K562 (cell line): ENCODE measurements around the gene PIP4K2C. TPM values are rescaled to one million over a fixed set of nuclear protein-coding genes. Genes with fewer than 3 reads are reported as not detected.

ENCODE experiments used
- CREBBP ChIP-seq: IDR thresholded peaks from one replicate; pipeline ENCODE4 v1.6.1; 2012; ENCODE audit warnings: low read depth, mild to moderate bottlenecking, control low read depth, inconsistent platforms, low read length
- E2F3 ChIP-seq: fragments of 250-450 bp; sonication (Bioruptor Pico); IDR thresholded peaks from 2 replicates; pipeline ENCODE4 v1.4.0; 2020; ENCODE audit warnings: mild to moderate bottlenecking
- GTF2E2 ChIP-seq: fragments of 200-800 bp; sonication (Bioruptor generic); IDR thresholded peaks from 2 replicates; pipeline ENCODE4 v1.6.1; 2016; ENCODE audit warnings: missing genetic modification characterization, missing compliant biosample characterization
- HNRNPLL ChIP-seq: fragments of 200-400 bp; formaldehyde crosslinking; IDR thresholded peaks from 2 replicates; pipeline ENCODE4 v1.6.1; 2017; ENCODE audit warnings: low read length, low read depth, mild to moderate bottlenecking; ENCODE audit not compliant: poor library complexity, severe bottlenecking
- KDM1A ChIP-seq, 2 experiments: fragments of 450-650 bp; IDR thresholded peaks; 2 replicates each; pipeline ENCODE4 v1.6.1; 2016; ENCODE audit warnings: mild to moderate bottlenecking in 2 of 2
- KDM5B ChIP-seq: fragments of 200-600 bp; sonication (generic); IDR thresholded peaks from 2 replicates; pipeline ENCODE4 v1.6.1; 2012; ENCODE audit warnings: low read depth, mild to moderate bottlenecking, moderate library complexity, low read length, control low read depth, inconsistent platforms; ENCODE audit not compliant: insufficient replicate concordance
- MCM7 ChIP-seq, 2 experiments: fragments of 450-650 bp; IDR thresholded peaks; 2 replicates each; pipeline ENCODE4 v1.6.1; 2016 to 2018
- NELFE ChIP-seq: IDR thresholded peaks from 2 replicates; pipeline ENCODE4 v1.6.1; 2011; ENCODE audit warnings: mild to moderate bottlenecking; ENCODE audit not compliant: insufficient read depth, insufficient read length
- NR2C2 ChIP-seq, 2 experiments: fragments of 200-800 bp in 1 of 2; sonication (Bioruptor generic) in 1 of 2; sonication (generic) in 1 of 2; formaldehyde crosslinking in 1 of 2; IDR thresholded peaks; 2 replicates each; pipeline versions ENCODE4 v1.6.1 to v1.8.0; 2016 to 2022; ENCODE audit warnings: mild to moderate bottlenecking in 1 of 2, missing compliant biosample characterization in 1 of 2, missing genetic modification characterization in 1 of 2, missing genetic modification reagents in 1 of 2
- PURB ChIP-seq: sonication (generic); formaldehyde crosslinking; IDR thresholded peaks from 2 replicates; pipeline ENCODE4 v1.9.0; 2021; ENCODE audit warnings: low read depth, mild to moderate bottlenecking, missing genetic modification reagents
- RBFOX2 ChIP-seq: fragments of 200-400 bp; formaldehyde crosslinking; IDR thresholded peaks from 2 replicates; pipeline ENCODE4 v1.6.1; 2017; ENCODE audit warnings: low read depth, mild to moderate bottlenecking, low read length, moderate library complexity
- ZNF197 ChIP-seq: fragments of 200-800 bp; sonication (Bioruptor generic); IDR thresholded peaks from 2 replicates; pipeline ENCODE4 v1.6.1; 2016; ENCODE audit warnings: low read depth, missing genetic modification characterization, missing compliant biosample characterization
- ZNF274 ChIP-seq: IDR thresholded peaks from 2 replicates; pipeline ENCODE4 v1.6.1; 2011; ENCODE audit warnings: low read depth, mild to moderate bottlenecking, low read length, moderate library complexity, borderline replicate concordance
- ZNF668 ChIP-seq: fragments of 250-450 bp; sonication (Bioruptor Pico); IDR thresholded peaks from 2 replicates; pipeline ENCODE4 v1.8.0; 2022; ENCODE audit warnings: mild to moderate bottlenecking, inconsistent platforms
- ZNF76 ChIP-seq: fragments of 250-450 bp; sonication (Bioruptor Pico); IDR thresholded peaks from 2 replicates; pipeline ENCODE4 v1.4.0; 2020; ENCODE audit warnings: mild to moderate bottlenecking, moderate library complexity, borderline replicate concordance
- ZNF780A ChIP-seq: fragments of 250-450 bp; sonication (Bioruptor Pico); IDR thresholded peaks from 2 replicates; pipeline ENCODE4 v1.5.0; 2021; ENCODE audit warnings: mild to moderate bottlenecking
- polyA plus RNA-seq, 8 experiments: library from polyadenylated mRNA; depleted of rRNA in 4 of 8; stranded (reverse) in 5 of 8; unstranded in 3 of 8; fragments of >200 nt; fragmentation: Nextera tagmentation in 2 of 8; fragmentation: Illumina TruSeq in 1 of 8; extraction: Ambion mirVana in 2 of 8; extraction: Trizol in 1 of 8; gene quantifications; 2 replicates each; pipeline versions ENCODE4 v1.2.1 to v1.2.3, GENCODE V29; 2011 to 2014; ENCODE audit warnings: inconsistent platforms in 1 of 8, missing spikeins in 1 of 8
- total RNA-seq, 7 experiments: library from RNA; depleted of rRNA in 6 of 7; stranded (reverse); fragments of >200 nt in 6 of 7; fragmentation: Illumina TruSeq in 2 of 7; extraction: Trizol in 2 of 7; gene quantifications; 2 replicates each; pipeline versions ENCODE4 v1.2.1 to v1.2.3, GENCODE V29; 2011 to 2021; ENCODE audit warnings: low replicate concordance in 1 of 7
- TF ChIP-seq, protein P1 (sequence below): sonication (generic); formaldehyde crosslinking; IDR thresholded peaks from 2 replicates; pipeline ENCODE4 v1.8.0; 2022; ENCODE audit warnings: mild to moderate bottlenecking, missing genetic modification reagents
- TF ChIP-seq, protein P2 (sequence below): fragments of 250-450 bp; sonication (Bioruptor Pico); IDR thresholded peaks from 2 replicates; pipeline ENCODE4 v1.4.0; 2020; ENCODE audit warnings: borderline replicate concordance
- TF ChIP-seq, protein P3 (sequence below): fragments of 450-650 bp; formaldehyde crosslinking; IDR thresholded peaks from 2 replicates; pipeline ENCODE4 v1.4.0; 2020; ENCODE audit warnings: mild to moderate bottlenecking, moderate library complexity
- TF ChIP-seq, protein P4 (sequence below): sonication (generic); formaldehyde crosslinking; IDR thresholded peaks from 2 replicates; pipeline ENCODE4 v1.8.0; 2022; ENCODE audit warnings: mild to moderate bottlenecking, missing genetic modification reagents
- TF ChIP-seq, protein P5 (sequence below): fragments of 250-450 bp; sonication (Bioruptor Pico); IDR thresholded peaks from 2 replicates; pipeline ENCODE4 v1.8.0; 2022; ENCODE audit warnings: inconsistent platforms, mild to moderate bottlenecking, moderate library complexity, borderline replicate concordance

PIP4K2C gene
- total and polyA plus RNA-seq, 9 of the 15 experiments (the other 6 are each of a cell fraction or from before 2014, with no cell fraction given): 9.0 to 41.4 (median 18.3) TPM

DNA sequence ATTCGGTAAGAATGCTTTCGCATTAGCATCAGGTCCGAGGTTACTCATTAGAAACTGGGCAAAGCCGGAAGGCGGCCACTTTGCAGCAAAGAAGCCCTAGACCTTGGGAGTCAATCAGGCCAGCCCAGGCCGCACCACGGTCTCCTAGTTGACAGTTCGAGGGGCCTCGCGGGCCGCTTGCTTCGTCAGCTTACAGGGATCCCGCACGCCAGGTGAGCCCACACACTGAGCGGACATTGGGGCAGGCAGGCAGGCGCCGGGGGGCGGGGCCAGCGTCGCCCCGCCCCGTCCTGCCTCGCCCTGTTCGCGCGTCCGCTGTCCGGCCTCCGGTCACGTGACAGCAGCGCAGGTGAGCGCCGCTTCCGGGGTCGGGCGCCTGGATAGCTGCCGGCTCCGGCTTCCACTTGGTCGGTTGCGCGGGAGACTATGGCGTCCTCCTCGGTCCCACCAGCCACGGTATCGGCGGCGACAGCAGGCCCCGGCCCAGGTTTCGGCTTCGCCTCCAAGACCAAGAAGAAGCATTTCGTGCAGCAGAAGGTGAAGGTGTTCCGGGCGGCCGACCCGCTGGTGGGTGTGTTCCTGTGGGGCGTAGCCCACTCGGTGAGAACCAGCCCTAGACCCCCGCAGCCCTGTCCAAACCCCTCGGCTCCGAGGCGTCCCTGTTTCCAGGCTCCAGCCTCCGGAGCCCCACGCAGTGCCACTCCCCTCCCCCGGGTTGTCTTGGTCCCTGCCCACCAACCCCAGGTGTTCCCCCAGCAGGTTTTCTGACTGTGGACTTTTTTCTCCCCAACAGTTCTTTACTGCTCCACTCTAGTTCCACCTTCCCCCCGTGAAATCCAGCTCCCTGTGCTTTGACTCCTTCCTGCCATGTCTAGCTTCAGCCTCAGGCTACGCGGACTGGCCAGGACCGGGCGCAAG, at the start of gene PIP4K2C (continued):
- peak; percentile 84 for TF ChIP-seq KDM5B
- TF ChIP-seq KDM1A (IDR thresholded peaks at IDR 0.05): no peak
- TF ChIP-seq ZNF197: no peak
- no peak for TF ChIP-seq NELFE
- TF ChIP-seq, protein P1, sequence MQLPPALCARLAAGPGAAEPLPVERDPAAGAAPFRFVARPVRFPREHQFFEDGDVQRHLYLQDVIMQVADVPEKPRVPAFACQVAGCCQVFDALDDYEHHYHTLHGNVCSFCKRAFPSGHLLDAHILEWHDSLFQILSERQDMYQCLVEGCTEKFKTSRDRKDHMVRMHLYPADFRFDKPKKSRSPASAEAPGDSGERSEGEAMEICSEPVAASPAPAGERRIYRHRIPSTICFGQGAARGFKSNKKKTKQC (CRISPR knock-in tag): no peak
- TF ChIP-seq E2F3 (CRISPR knock-in tag): peak; percentile 79
- no peak for TF ChIP-seq GTF2E2
- TF ChIP-seq ZNF76 (CRISPR knock-in tag): no peak
- TF ChIP-seq, protein P2, sequence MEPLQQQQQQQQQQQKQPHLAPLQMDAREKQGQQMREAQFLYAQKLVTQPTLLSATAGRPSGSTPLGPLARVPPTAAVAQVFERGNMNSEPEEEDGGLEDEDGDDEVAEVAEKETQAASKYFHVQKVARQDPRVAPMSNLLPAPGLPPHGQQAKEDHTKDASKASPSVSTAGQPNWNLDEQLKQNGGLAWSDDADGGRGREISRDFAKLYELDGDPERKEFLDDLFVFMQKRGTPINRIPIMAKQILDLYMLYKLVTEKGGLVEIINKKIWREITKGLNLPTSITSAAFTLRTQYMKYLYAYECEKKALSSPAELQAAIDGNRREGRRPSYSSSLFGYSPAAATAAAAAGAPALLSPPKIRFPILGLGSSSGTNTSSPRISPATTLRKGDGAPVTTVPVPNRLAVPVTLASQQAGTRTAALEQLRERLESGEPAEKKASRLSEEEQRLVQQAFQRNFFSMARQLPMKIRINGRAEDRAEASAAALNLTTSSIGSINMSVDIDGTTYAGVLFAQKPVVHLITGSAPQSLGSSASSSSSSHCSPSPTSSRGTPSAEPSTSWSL (CRISPR knock-in tag): no peak
- TF ChIP-seq NR2C2 (CRISPR knock-in tag; IDR thresholded peaks at IDR 0.05): 0 out of 2 replicates have a peak, but pooled peaks have one; percentile 34
- TF ChIP-seq NR2C2 (tag; IDR thresholded peaks at IDR 0.05): peak; percentile 66
- TF ChIP-seq, protein P3, sequence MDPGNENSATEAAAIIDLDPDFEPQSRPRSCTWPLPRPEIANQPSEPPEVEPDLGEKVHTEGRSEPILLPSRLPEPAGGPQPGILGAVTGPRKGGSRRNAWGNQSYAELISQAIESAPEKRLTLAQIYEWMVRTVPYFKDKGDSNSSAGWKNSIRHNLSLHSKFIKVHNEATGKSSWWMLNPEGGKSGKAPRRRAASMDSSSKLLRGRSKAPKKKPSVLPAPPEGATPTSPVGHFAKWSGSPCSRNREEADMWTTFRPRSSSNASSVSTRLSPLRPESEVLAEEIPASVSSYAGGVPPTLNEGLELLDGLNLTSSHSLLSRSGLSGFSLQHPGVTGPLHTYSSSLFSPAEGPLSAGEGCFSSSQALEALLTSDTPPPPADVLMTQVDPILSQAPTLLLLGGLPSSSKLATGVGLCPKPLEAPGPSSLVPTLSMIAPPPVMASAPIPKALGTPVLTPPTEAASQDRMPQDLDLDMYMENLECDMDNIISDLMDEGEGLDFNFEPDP (CRISPR knock-in tag): no peak
- TF ChIP-seq, protein P4, sequence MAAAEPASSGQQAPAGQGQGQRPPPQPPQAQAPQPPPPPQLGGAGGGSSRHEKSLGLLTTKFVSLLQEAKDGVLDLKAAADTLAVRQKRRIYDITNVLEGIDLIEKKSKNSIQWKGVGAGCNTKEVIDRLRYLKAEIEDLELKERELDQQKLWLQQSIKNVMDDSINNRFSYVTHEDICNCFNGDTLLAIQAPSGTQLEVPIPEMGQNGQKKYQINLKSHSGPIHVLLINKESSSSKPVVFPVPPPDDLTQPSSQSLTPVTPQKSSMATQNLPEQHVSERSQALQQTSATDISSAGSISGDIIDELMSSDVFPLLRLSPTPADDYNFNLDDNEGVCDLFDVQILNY (CRISPR knock-in tag): no peak
- no peak for TF ChIP-seq PURB (CRISPR knock-in tag)
- no peak for TF ChIP-seq MCM7 (IDR thresholded peaks at IDR 0.05)
- no peak for TF ChIP-seq CREBBP
- TF ChIP-seq RBFOX2: peak; percentile 88
- TF ChIP-seq HNRNPLL: peak; percentile 12
- TF ChIP-seq, protein P5, sequence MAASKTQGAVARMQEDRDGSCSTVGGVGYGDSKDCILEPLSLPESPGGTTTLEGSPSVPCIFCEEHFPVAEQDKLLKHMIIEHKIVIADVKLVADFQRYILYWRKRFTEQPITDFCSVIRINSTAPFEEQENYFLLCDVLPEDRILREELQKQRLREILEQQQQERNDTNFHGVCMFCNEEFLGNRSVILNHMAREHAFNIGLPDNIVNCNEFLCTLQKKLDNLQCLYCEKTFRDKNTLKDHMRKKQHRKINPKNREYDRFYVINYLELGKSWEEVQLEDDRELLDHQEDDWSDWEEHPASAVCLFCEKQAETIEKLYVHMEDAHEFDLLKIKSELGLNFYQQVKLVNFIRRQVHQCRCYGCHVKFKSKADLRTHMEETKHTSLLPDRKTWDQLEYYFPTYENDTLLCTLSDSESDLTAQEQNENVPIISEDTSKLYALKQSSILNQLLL: no peak
- TF ChIP-seq ZNF780A (CRISPR knock-in tag): no peak
- TF ChIP-seq ZNF668 (CRISPR knock-in tag): no peak
- no peak for TF ChIP-seq ZNF274
